HG03521 (cell line): ENCODE data around the gene SLC6A4.
"Not testable (repeated sequence)": the region's sequence is repeated elsewhere in the genome, so short reads cannot be mapped to it uniquely, and the experiment has no call there.

Source experiments
- ATAC-seq: cut with Tn5 transposase; IDR thresholded peaks from one replicate; pipeline ENCODE4 v1.9.1; 2021; ENCODE audit warnings: mild to moderate bottlenecking, moderate library complexity; ENCODE audit not compliant: unreplicated experiment

The SLC6A4 gene

DNA sequence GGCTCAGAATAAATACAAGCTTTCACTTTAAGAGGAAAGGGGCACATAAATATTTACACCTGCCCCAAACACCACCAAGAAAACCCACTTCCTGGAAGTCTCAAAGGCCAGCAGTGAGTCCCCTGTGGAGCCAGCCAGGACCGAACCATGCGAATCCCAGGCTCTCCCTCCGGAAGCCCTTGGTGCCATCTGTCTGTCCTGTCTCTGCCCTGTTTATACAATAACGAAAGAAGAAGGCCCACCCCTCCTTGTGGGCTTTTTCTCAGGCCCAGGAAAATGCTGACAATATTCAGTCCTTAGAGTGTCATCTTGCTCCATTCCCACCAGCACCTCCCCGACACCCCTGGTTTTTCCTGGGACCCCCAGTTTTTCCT lies 3.6 kb upstream of the SLC6A4 start:
- ATAC-seq = no peak

DNA sequence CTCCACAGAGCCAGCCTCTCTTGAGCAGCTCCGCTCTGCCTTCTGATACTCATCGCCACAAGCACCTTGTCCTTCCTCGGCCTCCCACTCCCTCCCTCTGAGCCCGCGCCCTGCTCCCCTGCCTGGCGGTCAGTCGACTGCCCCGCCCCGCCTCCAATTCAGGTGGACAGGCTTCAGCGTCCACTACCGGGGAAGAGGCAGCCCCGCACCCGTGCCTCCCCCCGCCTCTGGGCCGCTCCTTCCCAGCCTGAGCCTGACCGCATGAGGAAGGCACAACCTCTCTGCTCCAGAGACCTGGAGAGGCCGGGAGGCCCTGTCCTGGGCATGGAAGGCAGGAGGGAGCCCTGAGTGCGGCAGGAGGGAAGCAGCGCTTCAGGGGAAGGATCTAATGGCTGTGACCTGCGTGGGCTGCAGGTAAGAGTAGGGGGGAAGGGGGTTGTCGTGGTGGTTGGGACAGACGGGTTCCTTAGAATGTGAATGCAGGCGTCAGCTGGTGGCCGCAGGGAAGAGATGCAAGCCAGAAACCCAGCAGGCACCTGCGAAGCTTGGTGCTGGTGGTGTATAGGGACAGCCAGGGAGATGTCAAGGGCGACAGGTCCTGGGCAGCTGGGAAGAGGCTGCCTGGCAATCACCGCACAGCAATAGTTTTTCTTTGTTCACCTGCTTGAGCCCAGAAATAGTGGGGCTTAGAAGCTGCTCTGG lies 3.0 kb upstream of the SLC6A4 start:
- no peak for ATAC-seq

DNA sequence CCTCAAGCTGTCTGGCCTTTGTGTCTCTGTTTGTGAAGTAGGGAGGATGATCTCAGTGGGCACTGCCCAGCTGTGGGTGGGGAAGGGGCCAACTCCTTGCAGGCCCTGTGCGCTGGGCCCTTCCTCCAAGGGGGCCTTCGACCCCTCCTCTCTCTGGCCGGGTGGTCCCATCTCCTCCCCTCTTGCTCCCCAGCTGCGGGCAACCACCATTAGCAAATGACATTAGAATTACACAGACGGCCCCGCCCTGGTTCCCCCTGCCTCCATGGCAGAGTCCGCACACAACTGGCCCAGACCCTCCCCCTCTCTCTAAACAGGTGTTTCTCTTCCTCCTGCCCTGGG lies 2.5 kb upstream of the SLC6A4 start:
- no peak for ATAC-seq

DNA sequence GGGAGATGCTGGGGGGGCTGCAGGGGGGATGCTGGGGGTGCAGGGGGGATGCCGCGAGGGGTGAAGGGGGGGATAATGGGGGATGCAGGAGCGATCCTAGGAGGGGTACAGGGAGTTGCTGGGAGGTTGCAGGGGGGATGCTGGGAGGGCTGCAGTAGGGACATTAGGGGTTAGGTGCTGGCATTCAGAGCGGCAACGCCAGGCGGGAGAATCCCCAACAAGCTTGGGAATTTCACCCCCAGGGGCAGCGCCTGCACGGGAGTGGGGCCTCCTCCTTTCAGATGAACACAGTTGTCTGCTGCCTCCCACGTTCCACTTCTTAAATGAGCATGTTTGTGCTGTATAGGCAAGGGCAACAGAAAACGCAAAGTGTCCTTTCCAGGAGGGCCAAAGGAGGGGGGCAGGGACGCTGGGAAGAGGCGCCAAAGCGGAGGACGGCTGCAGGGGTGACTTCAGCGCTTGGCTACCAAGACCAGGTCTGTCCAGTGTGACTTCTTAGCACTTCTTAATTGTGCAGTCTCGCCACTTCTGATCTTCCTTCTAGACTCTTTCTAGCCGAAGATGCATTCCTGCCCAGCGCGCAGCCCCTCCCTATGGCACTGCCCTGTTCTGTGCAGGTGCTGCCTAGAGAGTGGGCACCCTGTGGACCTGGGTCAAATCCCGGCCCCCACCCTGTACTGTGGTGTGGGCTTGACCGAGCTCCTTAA lies 2.0 kb upstream of the SLC6A4 start:
- ATAC-seq = no peak

DNA sequence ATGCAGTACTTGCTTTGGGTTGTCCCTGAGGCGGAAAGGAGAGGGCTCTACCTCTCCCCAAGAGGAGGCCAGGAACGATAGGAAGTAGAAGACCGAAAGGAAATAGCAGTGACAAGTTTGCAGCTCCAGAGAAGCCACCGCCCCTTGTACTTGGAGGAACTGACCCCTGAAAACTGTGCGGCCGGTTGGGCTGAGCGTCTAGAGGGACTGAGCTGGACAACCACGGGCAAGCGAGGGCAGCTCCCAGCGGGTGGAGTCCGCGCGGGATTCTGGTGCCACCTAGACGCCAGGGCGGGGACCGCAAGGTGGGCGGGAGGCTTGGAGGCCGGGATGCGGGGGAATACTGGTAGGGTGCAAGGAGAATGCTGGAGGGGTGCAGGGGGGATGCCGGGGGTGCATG lies 1.3 kb upstream of the SLC6A4 start:
- ATAC-seq = no peak

DNA sequence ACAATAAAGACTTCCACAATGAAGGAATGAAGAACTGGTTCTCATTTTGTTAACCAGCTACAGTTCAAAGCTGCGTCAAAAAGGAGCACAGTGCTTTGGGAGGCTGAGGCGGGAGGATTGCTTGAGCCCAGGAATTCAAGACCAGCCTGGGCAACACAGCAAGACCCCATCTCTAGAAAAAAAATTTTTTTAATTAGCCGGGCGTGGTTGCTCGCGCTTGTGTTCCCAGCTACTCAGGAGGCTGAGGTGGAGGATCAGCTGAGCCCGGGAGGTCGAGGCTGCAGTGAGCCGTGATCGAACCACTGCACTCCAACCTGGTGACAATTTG lies 764 bp upstream of the SLC6A4 start:
- no peak for ATAC-seq

DNA sequence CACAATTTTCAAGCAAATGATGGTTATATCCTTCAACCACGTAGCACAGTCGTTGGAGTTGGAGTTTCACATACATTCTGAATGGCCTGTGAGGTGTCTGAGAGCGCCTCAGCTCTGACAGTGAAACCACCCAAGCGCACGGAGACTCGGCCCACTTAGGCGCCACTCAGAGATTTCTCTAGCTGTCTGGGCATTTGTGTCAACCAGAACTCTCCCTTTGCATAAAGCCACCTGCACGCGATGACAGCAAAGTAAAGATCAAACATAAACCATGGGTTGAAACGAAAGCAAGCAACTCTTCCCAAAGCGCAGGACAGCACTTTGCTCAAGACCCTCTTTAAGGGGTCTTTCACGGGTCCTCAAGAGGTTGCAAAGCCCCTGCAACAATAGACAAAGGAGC lies 533 bp downstream of the SLC6A4 start:
- no peak for ATAC-seq

DNA sequence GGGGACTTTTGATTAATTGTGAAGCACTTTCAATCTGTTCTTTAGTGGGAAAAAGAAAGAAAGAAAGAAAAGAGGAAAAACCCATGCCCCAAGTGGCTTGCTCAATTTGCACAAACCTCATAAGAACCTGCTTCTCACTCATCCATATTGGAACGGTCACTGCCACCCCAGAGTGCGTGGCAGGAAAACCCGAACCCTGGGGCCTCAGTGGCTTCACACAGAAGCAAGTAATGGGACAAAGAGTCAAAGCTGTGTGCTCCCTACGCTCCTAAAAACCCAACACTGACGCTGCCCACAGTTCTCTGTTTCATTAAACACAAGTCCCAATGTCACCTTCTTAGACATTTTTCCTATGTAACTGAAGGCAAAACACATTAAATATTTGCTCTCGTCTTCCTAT lies 1.2 kb downstream of the SLC6A4 start:
- no peak for ATAC-seq

DNA sequence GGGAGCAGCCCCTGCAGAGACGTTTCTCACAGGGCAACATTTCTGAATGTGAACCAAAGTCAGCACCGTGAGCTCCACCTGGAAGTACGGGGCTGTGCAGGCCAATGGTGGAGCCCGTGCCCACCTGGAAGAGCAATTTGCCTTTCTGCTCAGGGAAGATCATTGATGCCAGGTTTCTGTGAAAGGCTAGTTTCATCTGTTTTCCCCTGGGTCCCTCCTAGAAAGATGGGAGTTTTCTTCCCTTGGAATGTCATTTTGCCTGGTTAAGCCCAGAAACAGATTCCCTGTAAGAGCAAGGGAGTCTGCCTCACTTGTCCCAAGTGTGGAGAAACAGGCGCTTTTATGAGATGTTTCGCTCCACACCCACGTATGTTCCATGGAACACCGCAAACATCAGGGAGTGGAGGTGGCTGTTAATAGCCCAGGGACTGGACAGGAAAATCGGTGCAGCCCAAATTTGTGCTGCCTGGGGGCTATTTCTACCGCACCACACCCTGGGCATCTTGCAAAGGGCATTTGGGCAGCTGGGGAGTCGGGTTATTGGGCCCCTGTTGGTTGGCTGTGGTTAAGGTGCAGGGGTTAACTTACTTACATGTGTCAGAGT lies 2.6 kb downstream of the SLC6A4 start:
- ATAC-seq = no peak

DNA sequence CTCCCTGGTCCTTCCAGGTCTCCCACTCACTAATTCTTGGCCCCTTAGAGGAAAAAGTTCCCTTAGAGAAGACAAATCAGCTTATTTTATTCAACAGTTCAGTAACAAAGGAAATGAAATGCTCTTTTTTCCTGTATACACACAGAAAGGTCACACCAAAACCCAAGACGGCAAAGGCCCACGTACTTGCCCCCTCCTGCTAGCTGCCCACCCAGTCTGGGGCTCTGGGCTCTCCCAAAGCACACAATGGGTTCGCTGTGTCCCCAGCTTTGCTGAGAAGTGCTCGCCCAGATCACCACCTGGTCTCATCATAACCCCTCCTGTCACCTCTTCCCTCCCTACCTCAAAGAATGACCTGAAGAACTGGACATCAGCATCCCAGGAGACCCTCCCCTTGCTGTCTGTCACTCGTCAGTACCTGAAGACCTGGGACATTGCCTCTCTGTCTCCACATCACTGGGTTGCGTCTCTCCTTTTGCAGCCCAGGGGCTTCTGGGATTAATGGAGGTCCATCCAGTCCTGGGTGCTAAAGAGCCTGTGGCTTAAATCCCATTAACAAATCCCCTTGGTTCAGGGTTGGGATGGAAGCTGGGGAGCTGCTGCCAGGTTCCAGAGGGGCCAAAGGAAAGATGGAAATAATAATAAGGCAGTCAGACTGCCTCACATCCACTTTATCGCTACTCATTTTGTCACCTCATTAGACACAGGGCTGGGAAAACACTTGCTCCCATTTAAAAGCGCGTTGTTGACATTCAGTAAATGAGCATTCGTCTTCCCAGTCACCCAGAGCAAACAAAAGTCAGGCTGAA lies 3.3 kb downstream of the SLC6A4 start:
- no peak for ATAC-seq

DNA sequence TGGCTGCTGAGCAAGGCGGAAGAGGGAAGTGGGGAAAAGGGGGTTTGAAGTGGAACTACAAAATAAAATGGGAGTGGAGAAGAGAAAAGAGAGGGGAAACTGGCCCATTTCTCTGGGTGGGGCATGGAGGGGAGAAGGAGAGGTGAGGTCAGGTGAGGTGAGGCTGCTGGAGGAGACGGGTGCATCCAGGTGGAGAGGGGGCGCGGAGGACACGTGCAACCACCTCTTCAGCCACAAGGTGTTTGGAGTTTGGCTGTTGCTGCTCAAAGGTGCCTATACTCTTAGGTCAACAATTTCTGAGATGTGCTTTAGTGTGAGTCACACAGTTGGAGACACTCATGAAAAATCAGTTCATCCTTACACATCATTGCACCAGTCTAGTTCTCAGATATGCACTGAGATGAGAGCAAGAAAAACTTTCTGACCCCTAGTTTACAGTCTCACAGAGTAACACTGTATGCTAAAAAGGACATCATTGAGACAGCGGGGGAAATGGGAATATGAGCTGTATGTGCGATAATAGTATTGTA lies 4.8 kb downstream of the SLC6A4 start:
- ATAC-seq = no peak

DNA sequence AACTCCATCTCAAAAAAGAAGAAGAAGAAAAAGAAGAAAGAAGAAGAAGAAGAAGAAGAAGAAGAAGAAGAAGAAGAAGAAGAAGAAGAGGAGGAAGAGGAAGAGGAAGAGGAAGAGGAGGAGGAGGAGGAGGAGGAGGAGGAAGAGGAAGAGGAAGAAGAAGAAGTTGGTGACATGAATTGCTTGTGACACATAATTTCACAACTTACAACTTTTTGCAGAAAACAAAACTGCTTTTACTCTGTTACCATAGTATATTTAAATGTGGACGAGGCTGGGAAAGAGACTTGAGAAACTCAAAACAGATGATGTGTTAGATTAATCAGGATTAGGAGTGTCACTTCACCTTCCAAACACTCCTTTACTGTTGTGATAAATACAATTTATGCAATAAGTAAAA lies 5.5 kb downstream of the SLC6A4 start:
- not testable (repeated sequence) for ATAC-seq

DNA sequence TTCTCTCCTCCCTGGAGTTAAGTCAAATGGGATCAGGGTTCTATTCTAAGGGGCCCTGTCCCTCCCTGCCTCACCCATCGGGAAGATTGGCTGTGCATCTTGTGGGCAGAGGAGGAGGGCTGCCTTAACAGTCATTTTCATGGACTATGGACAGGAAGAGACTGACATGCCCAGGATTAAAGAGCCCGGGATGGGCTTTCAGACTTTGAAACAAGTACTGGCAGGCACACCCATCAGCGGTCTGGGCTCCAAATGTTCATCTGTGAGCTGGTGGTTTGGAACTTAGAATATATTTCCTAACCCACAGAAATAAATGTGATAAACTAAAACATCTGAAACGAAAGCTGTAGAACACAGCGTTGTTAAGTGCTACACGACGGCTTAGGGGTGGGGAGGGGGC lies 6.5 kb downstream of the SLC6A4 start:
- no peak for ATAC-seq

DNA sequence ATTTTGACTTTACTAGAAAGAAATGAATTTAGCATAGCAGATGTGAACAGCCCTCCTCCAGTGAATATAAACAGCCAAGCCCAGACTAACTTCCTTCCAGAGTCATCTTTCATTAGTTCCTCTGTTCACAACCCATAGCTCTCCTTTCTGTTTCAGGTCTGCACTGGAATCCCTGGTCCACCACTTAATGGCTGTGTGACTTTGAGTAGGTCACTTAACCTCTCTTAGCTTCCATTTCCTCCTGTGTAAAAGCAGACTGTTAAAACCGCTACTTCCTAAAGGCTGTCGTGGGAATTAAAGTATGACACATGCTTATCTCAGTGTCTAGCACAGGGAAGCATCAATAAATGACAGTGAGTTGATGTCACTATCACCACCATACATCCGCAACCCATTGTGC lies 7.5 kb downstream of the SLC6A4 start:
- no peak for ATAC-seq

DNA sequence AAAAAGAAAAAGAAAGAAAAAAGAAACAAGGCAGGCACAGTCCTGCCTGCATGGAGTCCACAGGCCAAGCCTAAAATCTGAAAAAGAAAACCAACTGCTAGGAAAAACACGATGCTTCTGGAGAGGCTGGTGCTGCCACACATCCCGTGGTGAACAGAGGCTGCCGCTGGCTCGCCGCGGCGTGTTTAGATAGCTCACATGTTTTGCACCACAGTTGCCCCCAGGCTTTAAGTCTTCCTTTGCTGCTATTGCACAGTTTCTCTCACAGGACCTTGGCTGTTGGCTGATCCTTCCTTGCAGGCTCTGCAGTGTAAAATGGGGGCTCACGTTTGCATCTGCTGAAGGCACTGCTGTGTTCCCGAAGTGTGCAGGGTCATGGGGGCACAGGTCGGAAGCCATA lies 8.6 kb downstream of the SLC6A4 start:
- ATAC-seq = no peak

DNA sequence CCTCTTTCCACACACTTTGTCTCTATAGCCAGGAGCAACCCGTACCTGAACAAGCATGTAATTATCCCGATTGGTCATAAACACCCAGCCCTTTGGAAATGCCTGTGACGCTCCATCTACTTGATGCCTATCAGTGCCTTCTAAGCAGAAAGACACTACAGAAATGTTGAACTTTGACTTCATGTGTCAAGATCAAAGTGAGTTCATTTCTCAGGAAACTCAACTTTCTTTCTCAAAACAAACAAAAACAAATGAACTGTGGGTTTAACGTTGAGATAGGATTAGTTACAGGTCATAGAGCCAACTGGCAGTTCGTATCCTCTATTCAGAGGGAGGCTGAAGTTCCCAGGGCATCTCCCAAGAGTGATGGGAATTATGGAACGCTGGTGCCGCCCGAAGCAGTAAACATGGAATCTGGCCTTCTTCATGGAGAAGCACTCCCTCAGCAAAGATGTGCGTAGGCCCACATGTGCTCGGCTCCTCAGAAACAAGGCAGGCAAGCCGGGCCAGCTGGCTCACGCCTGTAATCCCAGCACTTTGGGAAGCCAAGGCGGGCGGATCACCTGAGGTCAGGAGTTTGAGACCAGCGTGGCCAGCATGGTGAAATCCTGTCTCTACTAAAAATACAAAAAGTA lies 9.5 kb downstream of the SLC6A4 start:
- no peak for ATAC-seq

DNA sequence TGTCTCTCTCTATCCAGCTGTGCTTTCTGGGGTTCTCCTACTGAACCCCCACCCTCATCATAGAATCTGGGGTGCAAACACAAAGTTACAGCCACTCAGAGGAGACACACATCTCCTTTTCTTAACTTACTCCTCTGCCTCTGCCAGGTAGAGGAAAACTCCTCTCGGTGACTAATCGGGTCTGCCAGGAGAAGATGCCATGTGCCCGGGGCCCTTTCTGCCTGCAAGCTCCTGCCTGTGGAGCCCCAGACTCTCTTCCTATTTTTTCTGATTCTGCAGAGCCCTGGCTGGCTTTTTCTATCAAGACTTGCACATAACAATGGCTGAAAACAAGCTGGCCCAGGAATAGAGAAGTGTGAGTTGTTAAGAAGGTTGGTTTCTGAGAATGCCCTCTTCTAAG lies 10.4 kb downstream of the SLC6A4 start:
- no peak for ATAC-seq

DNA sequence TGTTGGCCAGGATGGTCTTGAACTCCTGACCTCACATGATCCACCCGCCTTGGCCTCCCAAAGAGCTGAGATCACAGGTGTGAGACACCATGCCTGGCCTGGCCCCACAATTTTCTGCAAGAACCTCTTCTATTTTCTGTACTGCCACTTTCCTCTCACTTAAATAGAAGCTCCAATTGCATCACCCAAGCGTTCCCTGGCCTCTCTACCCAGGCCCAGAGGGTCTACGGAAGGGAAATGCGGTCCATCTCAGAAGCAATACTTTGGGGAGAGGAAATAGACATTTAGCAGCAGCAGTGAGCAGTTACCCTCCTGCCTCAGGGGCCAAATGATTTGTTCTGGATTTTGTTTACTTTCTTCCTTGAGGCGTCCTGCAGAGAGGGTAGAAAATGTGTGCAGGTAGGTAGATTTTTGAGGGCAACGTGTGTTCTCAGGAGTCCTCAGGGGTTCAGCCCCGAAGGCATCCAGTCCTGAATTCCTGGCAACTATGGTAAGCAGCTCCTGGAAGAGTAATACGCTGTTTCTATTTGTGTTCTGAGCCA lies 11.0 kb downstream of the SLC6A4 start:
- ATAC-seq = no peak

DNA sequence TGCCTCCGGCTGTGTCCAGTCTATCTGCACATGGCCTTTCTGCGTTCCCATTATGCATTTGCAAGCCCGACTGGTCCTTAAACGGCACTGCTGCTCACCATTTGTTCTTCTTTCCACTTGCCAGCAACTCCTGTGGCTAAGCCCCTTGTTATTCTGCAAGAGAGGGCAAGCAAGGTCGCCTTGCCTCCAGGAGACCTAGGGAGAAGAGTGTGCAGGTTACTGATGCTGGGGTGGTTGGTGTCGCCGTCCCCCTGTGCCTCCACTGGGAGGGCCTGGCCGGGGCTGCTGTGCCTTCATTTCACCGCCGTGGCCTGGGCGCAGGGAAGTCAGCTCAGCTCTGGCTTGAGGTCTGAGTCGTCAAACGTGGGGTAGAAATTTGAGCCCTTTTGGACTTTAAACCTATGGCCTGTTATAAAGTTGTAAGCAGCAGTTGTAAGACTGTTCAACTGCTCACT lies 12.7 kb downstream of the SLC6A4 start:
- ATAC-seq = no peak

DNA sequence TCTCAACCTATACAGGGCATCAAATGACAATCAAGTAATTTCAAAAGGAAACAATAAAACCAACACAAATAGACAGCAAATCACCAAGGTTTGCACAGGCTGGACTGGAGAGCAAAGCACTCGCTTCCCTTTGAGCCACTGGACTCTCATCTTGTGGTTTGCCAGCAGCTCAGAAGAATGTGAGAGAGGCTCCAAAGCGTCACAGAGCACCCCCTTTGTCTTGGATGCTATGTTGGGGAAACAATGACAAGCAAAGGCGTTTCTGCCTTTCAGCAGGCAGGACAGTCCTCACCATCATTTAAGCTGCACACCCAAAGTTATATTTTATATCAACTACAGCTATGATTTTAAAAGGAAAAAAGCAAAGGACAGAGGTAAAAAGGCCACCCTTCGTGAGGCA lies 13.2 kb downstream of the SLC6A4 start:
- no peak for ATAC-seq

DNA sequence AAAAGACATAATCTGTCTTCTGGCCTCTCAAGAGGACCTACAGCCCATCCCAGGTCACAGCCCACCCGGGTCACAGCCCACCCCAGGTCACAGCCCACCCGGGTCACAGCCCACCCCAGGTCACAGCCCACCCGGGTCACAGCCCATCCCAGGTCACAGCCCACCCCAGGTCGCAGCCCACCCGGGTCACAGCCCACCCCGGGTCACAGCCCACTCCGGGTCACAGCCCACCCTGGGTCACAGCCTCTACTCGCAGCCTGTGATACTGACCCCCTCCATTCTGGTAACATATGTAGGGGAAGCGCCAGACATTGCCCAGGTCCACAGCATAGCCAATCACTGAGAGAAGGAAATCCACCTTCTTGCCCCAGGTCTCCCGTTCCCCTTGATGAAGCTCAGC lies 14.2 kb downstream of the SLC6A4 start:
- ATAC-seq = no peak
